GM18520 (cell line): Measurements from ENCODE around the gene MDN1.

Experiments used
- ATAC-seq: cut with Tn5 transposase; IDR thresholded peaks from one replicate; pipeline ENCODE4 v1.9.1; 2021; ENCODE audit not compliant: unreplicated experiment

The MDN1 gene

GRCh38 chr6:89694428-89694827 lies 125.2 kb downstream of the MDN1 start:
- ATAC-seq, result no peak

DNA sequence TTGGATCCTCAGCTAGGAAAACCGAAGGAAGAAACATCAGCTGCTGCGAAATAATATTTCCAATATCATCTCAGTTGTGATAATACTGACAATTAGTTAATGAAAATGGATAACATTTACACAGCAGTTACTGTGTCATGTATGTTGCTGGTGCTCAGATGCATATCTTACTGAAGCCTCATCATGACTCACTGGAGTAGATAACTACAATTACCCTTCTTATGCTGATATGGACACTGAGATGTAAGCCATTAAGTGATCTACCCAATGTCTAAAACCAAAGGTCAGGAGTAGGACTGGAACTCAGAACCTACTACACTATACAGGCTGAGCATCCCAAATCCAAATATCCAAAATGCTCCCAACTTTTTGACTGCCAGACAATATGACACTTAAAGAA lies 126.4 kb downstream of the MDN1 start:
- no peak for ATAC-seq

DNA sequence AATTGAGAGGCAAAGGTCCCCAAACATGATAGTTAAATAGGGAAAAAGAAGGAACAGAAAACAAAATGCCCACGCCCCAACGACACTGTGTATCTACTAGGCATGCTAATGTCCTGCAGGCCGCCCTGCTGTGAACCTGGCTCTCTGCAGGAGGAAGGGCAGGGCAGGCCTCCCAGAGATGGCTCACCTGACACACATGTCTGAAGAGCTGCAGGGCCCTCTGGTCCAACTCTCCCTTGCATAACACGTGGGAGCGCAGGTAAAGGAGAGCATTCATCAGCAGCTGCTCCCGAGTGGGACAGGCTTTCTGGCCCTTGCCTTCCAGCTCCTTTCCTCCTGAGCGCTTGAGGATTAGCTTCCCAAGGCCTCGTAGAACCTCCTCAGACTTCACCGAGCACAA lies 127.3 kb downstream of the MDN1 start:
- no peak for ATAC-seq

GRCh38 chr6:89690944-89691324 lies 128.7 kb downstream of the MDN1 start:
- no peak for ATAC-seq

- no peak for ATAC-seq
Measured at GRCh38 chr6:89689732-89690131, 129.9 kb downstream of the MDN1 start.

DNA sequence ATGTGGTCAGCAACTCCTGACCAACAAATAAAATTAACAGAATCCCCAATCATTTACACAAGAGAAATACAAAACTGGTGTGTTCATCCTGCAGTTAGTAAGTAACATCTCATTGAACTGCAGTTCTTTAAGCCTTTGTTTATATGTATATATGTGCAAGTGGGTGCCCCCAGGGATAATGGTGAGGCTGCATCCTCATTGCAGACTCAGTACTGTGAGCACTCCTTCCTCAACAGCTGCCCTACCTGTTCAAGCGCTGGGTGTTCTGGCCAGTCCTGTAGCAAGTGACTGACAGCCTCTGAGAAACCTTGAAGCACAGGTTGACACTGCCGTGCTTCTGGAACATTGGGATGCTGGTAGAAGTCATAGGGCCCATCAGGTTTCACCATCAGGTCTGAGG lies 131.3 kb downstream of the MDN1 start:
- ATAC-seq, result no peak

GRCh38 chr6:89685311-89685710 lies 134.3 kb downstream of the MDN1 start:
- no peak for ATAC-seq

- no peak for ATAC-seq
Measured at GRCh38 chr6:89682991-89683390, 136.6 kb downstream of the MDN1 start.

- no peak for ATAC-seq
Measured at GRCh38 chr6:89681983-89682564, 137.5 kb downstream of the MDN1 start.

DNA sequence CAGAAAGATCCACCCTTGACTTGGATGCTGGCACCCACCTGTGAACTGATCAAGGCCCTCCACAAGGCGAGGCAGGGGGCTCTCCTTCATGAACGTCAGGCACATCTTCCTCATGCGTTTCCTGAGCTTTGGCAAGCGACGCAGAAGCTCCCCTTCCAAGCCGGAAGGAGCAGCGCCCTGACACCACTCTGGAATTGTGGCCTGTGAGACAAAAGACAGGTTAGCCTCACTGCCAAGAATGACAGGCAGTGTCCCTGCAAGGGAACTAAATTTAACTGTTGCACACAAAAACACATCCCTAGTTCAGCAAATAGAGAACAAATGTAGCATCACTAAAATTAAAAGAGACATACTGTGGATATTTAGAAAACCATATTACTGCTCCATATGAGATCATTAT lies 139.0 kb downstream of the MDN1 start:
- ATAC-seq, result no peak

GRCh38 chr6:89680150-89680549 lies 139.4 kb downstream of the MDN1 start:
- ATAC-seq, result no peak

GRCh38 chr6:89679215-89680120 lies 140.1 kb downstream of the MDN1 start:
- ATAC-seq, result no peak

DNA sequence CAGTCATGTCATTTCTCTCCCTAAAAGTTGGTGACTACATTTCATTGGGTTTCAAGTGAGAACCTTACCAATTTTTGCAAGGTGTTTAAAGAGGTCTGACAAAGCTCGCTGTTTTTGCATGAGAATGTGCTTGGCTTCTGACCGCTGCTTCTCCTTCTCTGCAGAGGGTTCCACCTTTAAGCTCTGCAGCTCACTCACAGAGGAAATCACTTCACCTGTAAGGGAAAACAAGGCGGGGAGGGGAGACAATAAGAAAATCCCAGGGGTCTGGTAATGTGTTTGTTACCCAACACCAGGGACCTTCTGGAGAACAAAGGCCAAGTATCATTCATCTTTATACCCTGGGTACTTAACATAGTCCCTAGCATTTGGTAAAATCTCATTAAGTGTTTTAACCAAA lies 141.1 kb downstream of the MDN1 start:
- no peak for ATAC-seq

DNA sequence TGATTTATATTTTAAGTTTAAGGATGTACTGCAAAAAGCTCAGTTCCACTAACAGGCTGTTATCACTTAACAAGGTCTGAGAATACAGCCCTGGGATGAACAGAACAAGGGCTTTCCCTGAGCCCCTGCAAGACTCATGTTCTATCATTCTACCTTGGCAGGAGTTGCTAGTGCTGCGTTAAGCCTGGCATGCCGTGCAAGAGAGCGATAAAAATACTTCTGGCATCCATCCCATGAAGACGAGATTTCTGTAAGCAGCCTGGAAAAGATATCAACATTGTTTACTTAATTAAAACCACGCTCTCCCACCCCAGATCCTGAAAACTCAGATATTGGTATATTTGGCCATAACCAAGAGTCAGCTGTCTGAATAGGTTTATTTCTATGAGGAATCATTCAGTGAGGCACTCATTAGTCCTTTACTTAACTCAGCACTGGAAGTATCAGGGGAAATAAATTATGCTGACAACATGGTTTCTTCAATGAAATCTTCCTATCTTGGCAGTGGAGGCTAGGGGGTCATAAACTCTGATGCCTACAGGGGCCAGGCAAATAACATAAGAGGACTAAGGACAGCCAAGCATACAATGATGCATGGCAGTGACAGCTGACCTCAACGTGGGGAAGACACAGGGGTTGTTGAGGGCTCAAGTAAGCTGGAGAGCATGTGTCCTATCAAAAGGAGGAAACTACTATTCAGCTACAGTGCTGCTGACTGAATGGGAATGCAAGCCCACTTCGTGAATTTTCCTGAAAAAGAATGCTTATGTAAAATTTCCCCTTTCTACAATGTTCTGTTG lies 143.4 kb downstream of the MDN1 start:
- ATAC-seq, result no peak

DNA sequence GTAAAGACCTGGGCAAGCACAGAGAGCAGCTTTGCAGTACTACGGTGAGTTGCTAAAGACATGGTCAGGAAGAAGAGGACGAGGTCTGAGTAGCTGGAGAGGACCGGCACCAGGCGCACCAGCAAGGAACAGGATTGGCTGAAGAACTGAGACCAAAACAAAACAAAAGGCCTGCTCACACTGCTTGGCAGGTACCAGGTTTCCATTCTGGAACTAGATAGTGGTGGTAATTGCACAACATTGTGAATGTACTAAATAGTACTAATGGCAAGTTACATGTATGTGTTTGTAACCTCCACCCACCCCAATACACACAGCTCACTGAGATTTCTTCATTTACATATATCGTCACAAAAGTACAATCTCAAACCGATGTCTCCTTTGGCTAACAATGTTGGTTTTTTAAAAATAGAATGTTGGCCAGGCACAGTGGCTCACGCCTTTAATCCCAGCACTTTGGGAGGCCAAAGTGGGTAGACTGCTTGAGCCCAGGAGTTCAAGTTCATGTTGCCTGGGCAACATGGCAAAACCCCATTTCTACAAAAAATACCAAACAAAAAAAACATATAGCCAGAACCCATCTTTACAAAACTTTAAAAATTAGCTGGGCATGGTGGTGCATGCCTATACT lies 148.5 kb downstream of the MDN1 start:
- ATAC-seq, result no peak

DNA sequence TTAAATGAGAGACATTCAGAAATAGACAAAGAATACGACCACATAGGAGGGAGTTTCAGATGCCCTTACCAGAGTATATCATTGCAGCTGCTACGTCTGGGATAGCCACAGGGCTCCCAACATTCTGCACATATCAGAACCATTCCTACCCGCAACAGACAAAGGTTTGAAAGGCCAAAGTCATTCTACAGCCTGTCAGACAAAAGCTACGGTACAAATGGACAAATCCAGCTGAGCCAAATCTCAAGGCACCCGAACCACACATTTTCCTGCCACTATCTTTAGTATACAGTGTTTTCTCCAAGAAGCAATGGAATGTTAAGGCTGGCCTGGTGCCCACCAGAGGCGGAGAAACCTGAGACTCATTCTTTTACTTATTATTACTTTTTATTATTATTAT lies 150.6 kb downstream of the MDN1 start:
- no peak for ATAC-seq

DNA sequence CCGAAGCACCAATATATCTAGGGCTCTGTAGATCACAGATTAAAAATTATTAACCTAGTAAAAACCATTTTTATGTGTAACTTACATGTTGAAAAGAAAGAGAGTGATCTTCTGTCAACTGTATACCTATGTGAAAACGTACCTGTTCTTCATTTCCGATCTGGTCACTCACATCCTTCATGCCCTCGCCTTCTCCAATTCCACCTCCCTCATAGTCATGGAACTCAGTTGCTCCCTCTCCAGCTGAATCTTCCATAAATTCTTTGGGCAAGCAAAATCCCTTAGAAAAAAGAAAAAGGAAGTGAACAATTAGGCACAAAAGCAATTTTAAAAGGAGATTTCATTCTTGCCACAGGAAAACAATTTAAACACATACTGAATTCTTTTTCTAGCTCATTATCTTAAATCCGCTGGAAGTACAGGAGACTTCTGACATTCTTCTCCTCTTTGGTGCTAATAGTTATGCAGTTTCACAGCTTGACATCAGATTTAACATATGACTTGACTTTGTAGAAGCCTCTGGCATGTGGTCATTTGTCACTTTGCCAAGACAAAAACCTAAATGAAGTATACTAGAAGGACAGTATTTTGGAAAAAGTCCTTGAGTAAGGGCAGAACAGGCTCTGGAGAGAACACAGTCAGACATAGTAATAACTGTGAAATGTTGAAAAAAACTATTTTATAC lies 151.6 kb downstream of the MDN1 start:
- no peak for ATAC-seq

GRCh38 chr6:89662659-89663223 lies 156.9 kb downstream of the MDN1 start:
- ATAC-seq, result no peak

DNA sequence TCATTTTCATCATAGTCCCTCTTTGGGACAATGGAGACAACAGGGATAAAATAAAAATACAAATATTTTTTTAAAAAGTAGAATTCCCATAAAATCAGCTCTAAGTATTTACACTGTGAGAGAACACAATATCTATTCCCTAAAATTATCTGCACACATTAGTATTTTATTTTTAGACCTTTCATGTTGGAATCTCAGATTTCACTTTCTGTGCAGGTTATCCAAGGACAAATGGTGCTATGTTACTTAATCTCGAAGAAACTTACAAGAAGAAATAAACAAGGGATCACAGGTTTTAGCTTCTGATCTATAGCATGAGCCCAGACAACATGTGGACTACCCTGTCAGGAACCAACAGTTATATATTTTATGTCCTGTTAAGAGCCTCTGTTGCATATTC lies 158.0 kb downstream of the MDN1 start:
- ATAC-seq, result no peak

DNA sequence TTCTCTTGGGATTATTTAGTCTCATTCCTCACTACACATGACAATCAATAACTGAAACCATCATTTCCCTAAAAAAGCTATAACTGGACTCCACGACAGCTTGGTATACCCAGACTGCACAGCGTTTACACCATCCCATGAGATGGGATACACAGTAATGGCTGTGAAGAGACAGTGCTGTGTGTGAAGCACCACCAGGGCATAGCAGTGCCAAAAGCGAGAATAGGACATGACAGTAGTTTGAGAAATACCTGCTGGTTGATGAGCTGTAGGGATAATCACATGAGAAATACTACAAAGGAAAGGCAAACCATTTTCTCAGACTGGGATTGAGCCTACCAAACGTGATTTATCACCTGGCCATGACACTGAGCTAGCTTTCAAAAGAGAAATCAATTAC lies 158.6 kb downstream of the MDN1 start:
- ATAC-seq, result no peak
